Heart left ventricle (tissue), 16 donors: ENCODE results near the gene EMC9. TPM values are rescaled to one million over a fixed set of nuclear protein-coding genes. Genes with fewer than 3 reads are reported as not detected.
"Not testable (repeated sequence)": the region's sequence is repeated elsewhere in the genome, so short reads cannot be mapped to it uniquely, and the experiment has no call there.

Experiments used
- ATAC-seq, 4 donors: fragments of 200-7000 bp; cut with Tn5 transposase; one replicate each; pipeline ENCODE4 v1.9.1; 2020 to 2022; ENCODE audit warnings: moderate library complexity in 4 of 4, mild to moderate bottlenecking in 3 of 4, moderate number of reproducible peaks in 1 of 4
- DNase-seq, 5 donors: peaks; one replicate each; pipeline ENCODE4 v3.0.0-alpha.2; 2020
- H3K27ac ChIP-seq, 12 donors: fragments of 200-600 bp; sonication (generic) in 4 of 12; one replicate each; pipeline versions ENCODE4 v1.5.0 to v1.8.0; 2016 to 2022; ENCODE audit warnings: mild to moderate bottlenecking in 2 of 12
- H3K27me3 ChIP-seq, 9 donors: fragments of 200-600 bp; sonication (generic) in 2 of 9; one replicate each; pipeline versions ENCODE4 v1.5.1 to v1.8.0; 2016 to 2022; ENCODE audit warnings: mild to moderate bottlenecking in 3 of 9
- H3K36me3 ChIP-seq, 9 donors: fragments of 200-600 bp; sonication (generic) in 2 of 9; one replicate each; pipeline versions ENCODE4 v1.5.0 to v1.8.0; 2018 to 2022; ENCODE audit warnings: mild to moderate bottlenecking in 2 of 9
- H3K4me1 ChIP-seq, 12 donors: fragments of 200-600 bp; sonication (generic) in 4 of 12; one replicate each; pipeline versions ENCODE4 v1.5.0 to v1.8.0; 2016 to 2022; ENCODE audit warnings: mild to moderate bottlenecking in 3 of 12
- H3K4me3 ChIP-seq, 12 donors: fragments of 200-600 bp; sonication (generic) in 4 of 12; one replicate each; pipeline versions ENCODE4 v1.5.0 to v1.8.0; 2017 to 2022; ENCODE audit warnings: mild to moderate bottlenecking in 9 of 12, moderate library complexity in 4 of 12
- H3K9me3 ChIP-seq, 12 donors: fragments of 200-600 bp; sonication (generic) in 4 of 12; one replicate each; pipeline versions ENCODE4 v1.5.0 to v1.8.0; 2016 to 2022; ENCODE audit warnings: mild to moderate bottlenecking in 1 of 12
- CTCF ChIP-seq, 12 donors: fragments of 200-600 bp; sonication (generic) in 4 of 12; IDR thresholded peaks; one replicate each; pipeline versions ENCODE4 v1.5.0 to v1.8.0; 2018 to 2022; ENCODE audit warnings: antibody characterized with exemption in 12 of 12, mild to moderate bottlenecking in 5 of 12
- POLR2A ChIP-seq, 2 donors: fragments of 450-650 bp; IDR thresholded peaks; one replicate each; pipeline ENCODE4 v1.6.1; 2017; ENCODE audit warnings: antibody characterized with exemption in 2 of 2, mild to moderate bottlenecking in 2 of 2, moderate library complexity in 2 of 2
- WGBS, 4 donors: extraction: QIAGEN DNeasy Blood & Tissue Kit in 2 of 4; methylation state at CpG; one replicate each; pipeline versions ENCODE4 v1.1.5 to v1.1.7; 2013 to 2018; 5-methylcytosine and 5-hydroxymethylcytosine counted together
- intact Hi-C, 10 donors: fragments of 100-400 bp; cut with DNase I; formaldehyde crosslinking; loops; one replicate each; pipeline versions ENCODE4 v1.11.1 to v1.14.2; 2022
- polyA plus RNA-seq, 2 donors: library from polyadenylated mRNA; stranded (reverse); fragments of 200-250 nt; gene quantifications; one replicate each; pipeline ENCODE4 v1.2.3, GENCODE V29; 2013
- total RNA-seq, 9 donors: library from RNA; depleted of rRNA in 2 of 9; stranded (reverse); fragments of >200 nt in 2 of 9; fragmentation: NEBNext Ultra II Directional in 3 of 9; extraction: Animal tissue kit (Norgen Biotek cat#: 25700) in 3 of 9; gene quantifications; one replicate each; pipeline versions ENCODE4 v1.1.0 to v1.2.4, GENCODE V29; 2016 to 2023
- donor health status: ischemic (EF 13 %, LVEDD 7.1; RV severe dilation, severe dysfunction).
- donor health status: healthy with polysubstance abuse.
- donor health status: DM: no; HTN: yes; CAD: no.
- donor health status: DM: no; HTN: no; CAD: no.
- donor health status: ischemic (EF 25% LVEDD 6.9; RV normal size, moderate dysfunction).
- donor health status: ischemic (EF 25% LVEDD 5.7; RV mildly dilated, moderate dysfunction).
- donor health status: healthy.
- donor health status: DM: yes; HTN: yes; CAD: no.
- donor health status: ischemic (EF 35%, LVEDD 5.7; RV mildly dilated, moderate dysfunction).
- donor health status: nonischemic (EF 11% LVEDD 7.7; RV severe dilation, severe dysfunction).
- donor health status: DM: yes; HTN: yes; CAD: no.
- donor health status: PGD.
- donor health status: ischemic (EF 29% LVEDD 5.4; RV normal size, mild dysfunction).
- donor health status: nonischemic (EF 23%, LVEDD 6.1; RV moderate dilation, normal function).

The EMC9 gene
- total and polyA plus RNA-seq, 11 donors: 9.6 to 30.6 (median 15.2) TPM

GRCh38 chr14:24106672-24107271 lies 34.6 kb downstream of the EMC9 start:
- DNase-seq: no peak
- Histone ChIP-seq H3K36me3 (peaks cover 0 to 25% (median 0%) of the 10 kb centered on the region in 9 donors), H3K4me1 (peaks cover 0 to 19% (median 6%) of the 10 kb centered on the region in 12 donors), H3K27ac (no peak overlapping the region), H3K9me3 (no peaks in the 10 kb centered on the region), H3K27me3 (no peaks in the 10 kb centered on the region), H3K4me3 (no peak overlapping the region)
- intact Hi-C loops: loop anchor here in 8 of 10 donors (2.0 to 5.0 kb wide), 5 partner anchors 36 to 94 kb away; partner anchors contain the start of genes EMC9 (in 1 of the 8) and IRF9 (in 1 of the 8)
- ATAC-seq: no peak
- WGBS, 4 donors: 91 to 96% (median 92%) methylated on average over 4 of the region's 4 CpGs
- TF ChIP-seq CTCF (IDR thresholded peaks at IDR 0.05): no peak
- TF ChIP-seq POLR2A (IDR thresholded peaks at IDR 0.05): no peak

DNA sequence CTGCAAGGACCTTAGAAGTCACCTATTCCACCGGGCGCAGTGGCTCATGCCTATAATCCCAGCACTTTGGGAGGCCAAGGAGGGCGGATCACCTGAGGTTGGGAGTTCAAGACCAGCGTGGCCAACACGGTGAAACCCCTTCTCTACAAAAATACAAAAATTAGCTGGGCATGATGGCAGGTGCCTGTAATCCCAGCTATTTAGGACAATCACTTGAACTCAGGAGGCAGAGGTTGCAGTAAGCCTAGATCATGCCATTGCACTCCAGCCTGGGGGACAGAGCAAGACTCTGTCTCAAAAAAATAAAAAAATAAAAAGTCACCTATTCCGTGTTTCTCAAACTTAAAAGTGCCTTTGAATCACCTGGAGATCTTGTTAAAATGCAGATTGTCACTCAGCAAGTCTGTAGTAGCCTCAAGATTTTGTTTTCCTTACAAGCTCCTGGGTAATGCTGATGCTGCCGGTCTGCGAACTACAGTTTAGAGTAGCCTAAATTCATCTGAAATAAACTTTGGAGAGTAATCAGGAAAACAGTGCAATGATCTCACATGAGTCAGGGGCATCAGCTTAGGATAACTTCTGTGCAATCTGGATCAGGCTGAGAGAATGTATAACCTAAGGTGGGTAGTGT lies 35.7 kb downstream of the EMC9 start:
- H3K9me3 ChIP-seq, DNase-seq, H3K4me3 ChIP-seq, ATAC-seq, H3K27ac ChIP-seq, H3K27me3 ChIP-seq: not testable (repeated sequence)
- intact Hi-C loops: loop anchor here in 8 of 10 donors (2.0 to 5.0 kb wide), 5 partner anchors 37 to 93 kb away; partner anchors contain the start of genes EMC9 (in 1 of the 8) and IRF9 (in 1 of the 8)
- peaks cover 0 to 16% (median 6%) of the 10 kb centered on the region in 12 donors for H3K4me1 ChIP-seq
- 94 to 96% (median 96%) methylated on average over 8 of the region's 8 CpGs for WGBS, 4 donors
- H3K36me3 ChIP-seq: peaks cover 0 to 36% (median 0%) of the 10 kb centered on the region in 9 donors

- intact Hi-C loops: no loop called here
- no peak for DNase-seq
- no peak overlapping the region for H3K4me3 ChIP-seq
- no peaks in the 10 kb centered on the region for H3K27me3 ChIP-seq
- H3K27ac ChIP-seq: no peak overlapping the region
- peaks cover 0 to 56% (median 0%) of the 10 kb centered on the region in 9 donors for H3K36me3 ChIP-seq
- ATAC-seq: no peak
- 91 to 95% (median 94%) methylated on average over 11 to 13 of the region's 13 CpGs for WGBS, 4 donors
- H3K4me1 ChIP-seq: peaks cover 0 to 6% (median 0%) of the 10 kb centered on the region in 12 donors
- H3K9me3 ChIP-seq: no peaks in the 10 kb centered on the region
- TF ChIP-seq CTCF (IDR thresholded peaks at IDR 0.05) (no peak), POLR2A (IDR thresholded peaks at IDR 0.05) (no peak)
These were observed 37.9 kb downstream of the EMC9 start for GRCh38 chr14:24103451-24103850.

DNA sequence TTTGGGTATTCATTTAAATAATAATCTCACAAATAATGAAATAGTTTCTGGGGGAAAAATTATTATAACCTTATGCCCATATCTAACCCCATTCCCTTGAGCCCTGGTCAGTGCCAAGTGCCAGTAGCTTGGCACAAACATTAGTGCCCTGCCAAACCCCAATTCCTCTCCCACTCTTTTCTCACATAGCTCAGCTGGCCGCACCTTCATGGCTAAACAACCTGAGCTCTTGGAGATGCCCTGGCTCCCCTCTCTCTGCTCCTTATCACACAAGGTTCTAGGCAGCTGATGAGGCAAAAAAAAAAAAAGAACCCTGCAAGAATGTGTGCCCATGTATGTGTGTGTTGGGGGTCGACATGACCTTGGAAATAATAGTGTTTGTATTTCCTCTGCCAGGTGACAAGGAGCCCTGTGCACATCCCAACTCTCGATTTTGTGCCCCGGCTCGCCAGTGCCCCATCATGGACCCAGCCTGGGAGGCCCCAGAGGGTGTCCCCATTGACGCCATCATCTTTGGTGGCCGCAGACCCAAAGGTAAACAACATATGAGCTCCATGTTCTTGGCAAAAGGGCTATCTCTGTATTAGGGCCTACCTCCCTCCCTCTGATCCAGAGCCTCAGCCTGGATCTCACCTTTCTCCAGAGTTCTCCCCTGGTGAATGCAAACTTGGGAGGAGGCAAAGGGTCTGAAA lies 38.9 kb downstream of the EMC9 start:
- TF ChIP-seq CTCF (IDR thresholded peaks at IDR 0.05) (no peak), POLR2A (IDR thresholded peaks at IDR 0.05) (no peak)
- DNase-seq (no peak), ATAC-seq (no peak)
- H3K27ac ChIP-seq: no peak overlapping the region
- peaks cover 0 to 4% (median 0%) of the 10 kb centered on the region in 12 donors for H3K4me1 ChIP-seq
- H3K36me3 ChIP-seq: peaks cover 0 to 65% (median 0%) of the 10 kb centered on the region in 9 donors
- intact Hi-C loops: no loop called here
- H3K4me3 ChIP-seq: no peak overlapping the region
- no peaks in the 10 kb centered on the region for H3K9me3 ChIP-seq
- WGBS, 4 donors: 88 to 95% (median 94%) methylated on average over 7 of the region's 7 CpGs
- no peaks in the 10 kb centered on the region for H3K27me3 ChIP-seq
